Measurements from ENCODE around the gene PRELID2. TPM values are rescaled to one million over a fixed set of nuclear protein-coding genes. Genes with fewer than 3 reads are reported as not detected.
"Not testable (repeated sequence)": the region's sequence is repeated elsewhere in the genome, so short reads cannot be mapped to it uniquely, and the experiment has no call there.

PRELID2 gene
- total RNA-seq, 3 donors from 2014 or later = 15.5 to 24.6 (median 23.1) TPM

DNA sequence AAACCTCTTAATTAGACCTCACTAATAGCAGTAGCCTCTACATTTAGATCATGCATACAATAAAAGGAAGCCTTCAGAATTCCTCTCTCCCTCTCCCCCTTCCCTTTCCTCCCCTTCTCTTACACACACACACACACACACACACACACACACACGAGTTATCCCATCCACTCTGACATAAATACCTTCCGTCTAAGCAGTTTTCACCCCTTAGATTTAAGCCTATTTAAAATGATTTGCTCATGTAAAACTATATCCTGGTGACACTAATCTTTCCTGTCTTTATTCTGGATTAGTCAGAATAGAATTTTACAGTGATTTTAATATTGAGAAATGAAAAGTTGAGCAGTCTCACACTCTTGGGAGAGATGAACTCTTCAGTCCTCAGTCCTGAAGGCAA, 35.0 kb downstream of the PRELID2 start:
- H3K27ac ChIP-seq = no peak overlapping the region
- intact Hi-C loops (cut with DNase I; ENCODE audit: low total_unique reads) = no loop called here
- DNase-seq (ENCODE audit: low spot score in 2 of 2) = no peak
- H3K4me3 ChIP-seq = no peak overlapping the region
- peaks cover 4% of the 10 kb centered on the region for H3K36me3 ChIP-seq
- H3K4me1 ChIP-seq = no peaks in the 10 kb centered on the region
- TF ChIP-seq POLR2AphosphoS5 (IDR thresholded peaks at IDR 0.05) = no peak
- no peak for TF ChIP-seq POLR2A (IDR thresholded peaks at IDR 0.05)
- TF ChIP-seq CTCF (IDR thresholded peaks at IDR 0.05) = no peak
- H3K27me3 ChIP-seq = no peaks in the 10 kb centered on the region
- H3K9me3 ChIP-seq = no peaks in the 10 kb centered on the region

GRCh38 chr5:145798503-145798902, 36.6 kb downstream of the PRELID2 start:
- H3K27me3 ChIP-seq; DNase-seq (ENCODE audit: low spot score in 2 of 2); H3K4me1 ChIP-seq; H3K36me3 ChIP-seq; H3K27ac ChIP-seq; intact Hi-C loops (cut with DNase I; ENCODE audit: low total_unique reads); H3K4me3 ChIP-seq; H3K9me3 ChIP-seq: not testable (repeated sequence)

GRCh38 chr5:145797336-145797735, 37.8 kb downstream of the PRELID2 start:
- Histone ChIP-seq H3K4me3 (no peak overlapping the region), H3K36me3 (peaks cover 4% of the 10 kb centered on the region), H3K4me1 (no peaks in the 10 kb centered on the region), H3K27ac (no peak overlapping the region), H3K27me3 (no peaks in the 10 kb centered on the region), H3K9me3 (no peaks in the 10 kb centered on the region)
- no peak for TF ChIP-seq CTCF (IDR thresholded peaks at IDR 0.05)
- TF ChIP-seq POLR2AphosphoS5 (IDR thresholded peaks at IDR 0.05) = no peak
- no peak for TF ChIP-seq POLR2A (IDR thresholded peaks at IDR 0.05)
- no peak for DNase-seq (ENCODE audit: low spot score in 2 of 2)
- intact Hi-C loops (cut with DNase I; ENCODE audit: low total_unique reads) = no loop called here

GRCh38 chr5:145796318-145796717, 38.8 kb downstream of the PRELID2 start:
- H3K27ac ChIP-seq = no peak overlapping the region
- no peaks in the 10 kb centered on the region for H3K9me3 ChIP-seq
- no peak overlapping the region for H3K4me3 ChIP-seq
- H3K36me3 ChIP-seq = peaks cover 4% of the 10 kb centered on the region
- no peak for TF ChIP-seq POLR2AphosphoS5 (IDR thresholded peaks at IDR 0.05)
- no peaks in the 10 kb centered on the region for H3K27me3 ChIP-seq
- DNase-seq (ENCODE audit: low spot score in 2 of 2) = no peak
- no peaks in the 10 kb centered on the region for H3K4me1 ChIP-seq
- intact Hi-C loops (cut with DNase I; ENCODE audit: low total_unique reads) = no loop called here

GRCh38 chr5:145793574-145793973, 41.6 kb downstream of the PRELID2 start:
- no peaks in the 10 kb centered on the region for H3K27me3 ChIP-seq
- intact Hi-C loops (cut with DNase I; ENCODE audit: low total_unique reads) = no loop called here
- no peak for TF ChIP-seq POLR2A (IDR thresholded peaks at IDR 0.05)
- no peak for TF ChIP-seq POLR2AphosphoS5 (IDR thresholded peaks at IDR 0.05)
- no peak overlapping the region for H3K4me3 ChIP-seq
- peaks cover 4% of the 10 kb centered on the region for H3K36me3 ChIP-seq
- H3K27ac ChIP-seq = no peak overlapping the region
- no peaks in the 10 kb centered on the region for H3K4me1 ChIP-seq
- H3K9me3 ChIP-seq = no peaks in the 10 kb centered on the region
- DNase-seq (ENCODE audit: low spot score in 2 of 2) = no peak

DNA sequence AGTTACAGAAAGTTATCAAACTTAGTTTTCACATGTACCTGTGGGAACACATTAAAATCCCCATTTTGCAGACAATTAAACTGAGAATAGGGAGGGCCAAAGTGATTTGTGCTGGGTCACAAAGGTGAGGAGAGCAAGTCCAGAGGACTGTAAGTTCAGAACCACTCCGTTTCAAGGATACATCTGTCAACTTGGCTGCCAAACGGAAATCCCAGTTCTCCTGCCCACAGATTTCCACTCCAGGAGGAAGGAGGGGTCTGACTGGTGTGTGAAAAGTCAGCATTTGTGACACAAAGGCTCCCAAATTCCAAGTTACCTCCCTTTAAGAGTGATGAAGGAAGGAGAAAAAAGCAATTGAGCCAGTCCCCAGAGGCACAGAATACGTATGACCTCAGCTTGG, 42.3 kb downstream of the PRELID2 start:
- TF ChIP-seq POLR2A (IDR thresholded peaks at IDR 0.05) = no peak
- TF ChIP-seq CTCF (IDR thresholded peaks at IDR 0.05) = no peak
- no peak for TF ChIP-seq POLR2AphosphoS5 (IDR thresholded peaks at IDR 0.05)
- no peaks in the 10 kb centered on the region for H3K4me1 ChIP-seq
- DNase-seq (ENCODE audit: low spot score in 2 of 2) = no peak
- no peak overlapping the region for H3K27ac ChIP-seq
- no peak overlapping the region for H3K4me3 ChIP-seq
- no peaks in the 10 kb centered on the region for H3K9me3 ChIP-seq
- H3K36me3 ChIP-seq = peaks cover 4% of the 10 kb centered on the region
- no peaks in the 10 kb centered on the region for H3K27me3 ChIP-seq
- intact Hi-C loops (cut with DNase I; ENCODE audit: low total_unique reads) = no loop called here

DNA sequence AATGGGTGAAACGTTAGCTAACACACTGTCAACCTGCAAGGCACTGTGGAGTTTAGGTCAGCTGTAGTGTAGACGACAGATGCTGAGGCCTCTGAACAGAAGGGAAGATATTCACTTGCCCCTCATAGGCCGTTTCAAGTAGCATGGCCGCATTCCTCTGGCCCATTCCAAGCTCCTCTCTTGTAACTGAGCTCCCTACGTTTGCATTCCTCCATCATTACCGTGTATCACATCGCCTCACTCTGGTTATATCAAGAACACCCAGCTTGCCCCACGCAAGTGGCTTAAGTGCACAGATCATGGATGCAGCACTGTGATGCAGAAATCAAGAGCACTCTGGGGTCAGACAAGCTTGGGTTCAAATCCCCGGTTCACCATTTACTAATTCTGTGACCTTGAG, 43.3 kb downstream of the PRELID2 start:
- Histone ChIP-seq H3K4me3 (no peak overlapping the region), H3K4me1 (no peaks in the 10 kb centered on the region), H3K27me3 (no peaks in the 10 kb centered on the region), H3K9me3 (no peaks in the 10 kb centered on the region), H3K36me3 (peaks cover 4% of the 10 kb centered on the region), H3K27ac (no peak overlapping the region)
- TF ChIP-seq CTCF (IDR thresholded peaks at IDR 0.05) (no peak), POLR2A (IDR thresholded peaks at IDR 0.05) (no peak), POLR2AphosphoS5 (IDR thresholded peaks at IDR 0.05) (no peak)
- no peak for DNase-seq (ENCODE audit: low spot score in 2 of 2)
- intact Hi-C loops (cut with DNase I; ENCODE audit: low total_unique reads) = no loop called here

All from breast epithelium (tissue), 4 donors.